LHCN-M2 (cell line): Measurements from ENCODE around the gene DDX4. TPM values are rescaled to one million over a fixed set of nuclear protein-coding genes. Genes with fewer than 3 reads are reported as not detected.

Source experiments
- DNase-seq: peaks from one replicate; pipeline ENCODE4 v3.0.0-alpha.2; 2012; ENCODE audit warnings: low read depth
- total RNA-seq: library from RNA; depleted of rRNA; stranded (reverse); fragments of >200 nt; gene quantifications from 2 replicates; pipeline ENCODE4 v1.2.3, GENCODE V29; 2014

The DDX4 gene
- total RNA-seq, 1 experiment from 2014 or later: not detected

DNA sequence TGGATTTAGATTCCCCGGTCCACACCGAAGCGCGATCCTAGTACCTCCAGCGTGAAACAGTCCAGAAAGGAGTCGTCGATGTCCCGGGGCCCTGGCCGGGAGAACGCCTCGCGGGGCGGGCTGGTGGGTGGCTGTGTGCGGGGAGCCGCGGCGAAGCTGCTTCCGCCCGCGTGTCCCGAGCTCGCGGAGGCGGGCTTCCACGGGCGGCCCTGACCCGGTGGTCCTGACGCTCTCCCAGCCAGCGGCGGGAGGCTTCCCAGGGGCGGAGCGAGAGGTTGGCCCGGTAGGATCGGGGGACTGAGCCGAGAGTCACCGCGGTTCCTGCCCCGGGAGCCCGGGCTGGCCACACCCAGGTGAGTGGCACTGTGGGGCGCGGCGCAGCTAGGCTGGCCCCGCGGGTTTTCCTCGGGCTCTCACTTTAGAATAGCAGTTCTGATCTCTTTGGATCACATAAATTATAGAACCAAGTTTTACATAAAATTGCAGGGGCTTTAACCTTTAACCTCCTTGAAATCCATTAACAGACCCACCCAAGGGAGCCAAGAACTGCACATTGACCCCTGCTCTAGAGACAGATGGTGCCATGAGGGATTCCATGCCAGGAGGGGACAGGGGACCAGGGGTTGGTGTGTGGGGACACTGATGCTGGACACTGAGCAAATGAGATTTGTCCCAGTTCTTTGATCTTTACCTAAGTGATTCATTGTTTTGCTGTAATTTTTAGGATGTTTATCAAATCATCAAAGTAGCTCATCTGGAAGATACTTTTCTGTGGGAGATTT, 84.1 kb downstream of the DDX4 start:
- DNase-seq: no peak

DNA sequence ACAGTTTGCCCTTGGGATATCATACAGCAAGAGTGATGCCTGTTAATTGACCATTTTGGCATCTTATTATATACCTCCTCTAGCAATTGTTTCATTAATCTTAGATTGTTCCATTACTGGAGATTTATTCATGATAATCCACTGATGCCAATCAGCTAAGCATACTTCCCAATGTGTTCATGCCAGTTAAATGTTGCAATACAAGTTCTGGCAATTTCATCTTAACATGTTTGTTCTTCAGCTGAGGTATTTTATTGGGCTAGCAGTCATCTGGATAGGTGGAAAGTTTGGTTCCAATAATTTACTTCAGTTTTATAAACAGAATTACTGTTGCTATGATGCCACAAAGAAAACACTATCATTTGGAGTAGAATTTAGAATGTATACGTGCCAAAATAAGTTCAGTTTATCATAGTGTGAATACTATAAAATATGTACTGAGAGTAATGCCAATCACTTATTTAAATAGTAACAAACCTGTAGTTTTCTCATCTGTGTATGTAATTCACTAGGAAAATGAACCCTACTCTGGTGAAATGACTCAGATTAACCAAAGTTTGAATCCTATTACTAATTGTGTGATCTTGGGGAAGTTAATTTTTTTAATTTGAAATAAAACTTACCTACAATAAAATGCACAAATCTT, 85.4 kb downstream of the DDX4 start:
- no peak for DNase-seq

DNA sequence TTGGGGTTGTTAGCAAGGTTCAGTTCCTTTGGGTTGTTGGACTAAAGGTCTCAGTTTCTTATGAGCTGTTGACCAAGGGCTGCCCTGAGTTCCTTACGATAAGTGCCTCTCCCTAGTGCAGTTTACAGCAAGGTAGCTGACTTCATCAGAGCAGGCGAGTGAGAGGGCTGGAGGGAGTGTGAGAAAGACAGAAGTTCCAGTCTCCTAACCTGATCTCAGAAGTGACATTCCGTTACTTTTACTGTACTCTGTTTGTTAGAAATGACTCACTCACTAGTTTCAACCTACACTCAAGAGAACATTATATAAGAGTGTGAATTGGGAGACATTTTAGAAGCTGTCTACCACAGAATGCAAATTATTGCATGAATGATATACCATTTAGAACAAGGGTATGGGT, 92.1 kb downstream of the DDX4 start:
- DNase-seq: no peak

DNA sequence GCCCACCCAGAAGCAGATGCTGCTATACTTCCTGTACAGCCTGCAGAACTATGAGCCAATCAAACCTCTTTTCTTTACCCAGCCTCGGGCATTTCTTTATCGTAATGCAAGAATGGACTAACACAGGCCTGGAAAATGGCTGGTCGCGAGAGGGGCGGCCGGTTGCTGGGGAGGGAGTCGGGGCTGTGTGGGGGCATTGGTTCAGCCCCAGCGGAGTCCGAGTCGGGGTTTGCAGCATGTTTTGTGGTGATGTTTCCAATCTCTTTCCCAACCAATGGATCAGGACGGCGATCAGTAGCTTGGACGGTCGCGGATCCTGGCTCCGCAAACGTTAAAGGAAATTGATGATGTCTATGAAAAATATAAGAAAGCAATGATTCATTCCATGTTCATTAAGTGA, 94.6 kb downstream of the DDX4 start:
- no peak for DNase-seq

DNA sequence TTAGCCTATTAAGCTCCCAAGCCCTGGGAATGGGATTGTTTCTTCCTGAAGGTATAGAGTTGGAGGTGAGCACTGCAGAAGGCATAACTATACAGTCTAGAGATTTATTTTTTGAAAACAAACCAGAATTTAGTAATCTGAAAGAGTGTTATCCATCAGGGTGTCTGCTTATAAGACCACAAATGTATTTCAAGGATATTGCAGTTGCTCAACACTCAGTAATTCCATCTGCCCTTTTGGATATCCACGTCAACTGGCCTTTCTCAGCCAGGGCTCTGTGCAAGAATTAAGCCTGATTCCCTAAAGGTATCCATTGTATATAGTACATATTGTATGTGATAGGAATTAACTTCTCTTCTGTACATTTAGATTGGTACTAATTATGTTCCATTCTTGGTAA, 98.3 kb downstream of the DDX4 start:
- no peak for DNase-seq

DNA sequence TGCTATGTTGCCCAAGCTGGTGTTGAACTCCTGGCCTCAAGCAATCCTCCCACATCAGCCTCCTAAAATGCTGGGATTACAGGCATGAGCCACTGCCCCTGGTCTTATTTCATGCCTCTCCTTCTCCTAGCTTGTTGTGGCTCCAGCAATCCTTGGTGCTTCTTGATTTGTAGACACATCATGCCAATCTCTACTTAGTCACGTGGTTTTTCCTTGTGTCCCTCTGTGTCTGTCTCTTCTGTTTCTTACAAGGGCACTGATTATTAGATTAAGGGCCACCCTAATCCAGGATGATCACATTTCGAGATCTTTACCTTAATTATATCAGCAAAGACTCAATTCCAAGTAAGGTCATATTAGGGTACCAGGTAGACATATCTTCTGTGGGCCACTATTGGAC, 104.1 kb downstream of the DDX4 start:
- no peak for DNase-seq

DNA sequence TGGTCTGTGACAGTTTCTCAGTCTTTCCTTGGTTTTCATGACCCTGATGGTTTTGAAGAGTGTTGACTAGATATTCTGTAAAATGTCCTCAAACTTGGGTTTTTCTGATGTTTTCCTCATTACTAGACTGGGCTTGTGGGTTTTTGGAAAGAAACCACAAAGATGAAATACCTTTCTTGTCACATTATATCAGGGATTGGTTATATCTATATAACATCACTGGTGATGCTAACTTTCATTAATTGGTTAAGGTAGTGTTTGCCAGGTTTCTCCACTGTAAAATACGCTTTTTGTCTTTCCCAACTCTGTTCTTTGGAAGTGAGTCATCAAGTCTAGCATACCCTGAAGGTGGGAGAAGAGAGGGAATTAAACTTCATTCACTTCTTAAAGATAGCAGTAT, 110.0 kb downstream of the DDX4 start:
- DNase-seq: no peak

DNA sequence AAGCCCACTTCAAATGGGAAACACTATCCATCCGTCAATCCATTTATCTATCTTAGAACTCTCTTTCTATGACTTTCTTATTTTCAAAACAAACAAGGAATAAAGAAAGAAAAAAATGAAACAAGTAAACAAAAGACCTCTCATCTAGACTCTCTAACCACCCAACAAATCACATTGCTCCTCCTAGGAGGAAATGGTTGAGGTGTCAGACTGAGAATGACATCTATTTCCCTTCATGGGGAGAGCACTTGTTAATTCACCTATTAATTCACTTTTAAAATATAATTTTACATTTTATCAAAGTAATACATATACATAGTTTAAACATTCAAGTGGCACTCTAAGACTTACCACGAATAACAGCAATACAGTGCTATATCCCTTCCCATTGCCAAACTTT, 110.9 kb downstream of the DDX4 start:
- no peak for DNase-seq

DNA sequence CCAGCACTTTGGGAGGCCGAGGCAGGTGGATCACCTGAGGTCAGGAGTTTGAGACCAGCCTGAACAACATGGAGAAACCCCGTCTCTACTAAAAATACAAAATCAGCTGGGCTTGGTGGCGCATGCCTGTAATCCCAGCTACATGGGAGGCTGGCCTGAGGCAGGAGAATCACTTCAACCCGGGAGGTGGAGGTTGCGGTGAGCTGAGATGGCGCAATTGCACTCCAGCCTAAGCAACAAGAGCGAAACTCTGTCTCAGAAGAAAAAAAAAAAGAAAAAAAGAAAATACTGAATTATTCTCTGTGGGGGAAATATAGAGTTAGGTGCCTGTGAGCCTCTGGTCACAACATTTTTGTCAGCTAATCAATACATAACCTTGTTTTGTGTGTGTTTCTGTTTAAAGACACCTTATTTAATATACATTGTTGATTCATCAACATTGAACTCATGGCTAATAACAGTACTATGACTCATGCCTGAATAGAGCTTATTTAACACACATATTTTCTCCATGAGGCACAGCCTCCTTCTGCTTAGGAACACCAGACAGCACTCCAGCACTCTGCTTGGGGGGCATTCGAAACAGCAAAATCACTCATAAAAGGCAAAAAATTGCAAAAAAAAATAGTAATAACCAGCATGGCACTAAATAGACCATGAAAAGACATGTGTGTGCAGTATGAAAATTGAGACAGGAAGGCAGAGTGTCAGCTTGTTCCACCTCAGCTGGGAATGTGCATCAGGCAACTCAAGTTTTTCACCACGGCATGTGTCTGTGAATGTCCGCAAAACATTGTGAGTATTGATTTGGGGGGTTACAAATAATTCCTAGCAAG, 113.2 kb downstream of the DDX4 start, which contains the start of gene IL31RA:
TSS of gene IL31RA (plus strand) at position 519 of the 836 bp plus-strand sequence. CDS start at position 733, 214 bp downstream.
- peak; percentile 72 for DNase-seq

DNA sequence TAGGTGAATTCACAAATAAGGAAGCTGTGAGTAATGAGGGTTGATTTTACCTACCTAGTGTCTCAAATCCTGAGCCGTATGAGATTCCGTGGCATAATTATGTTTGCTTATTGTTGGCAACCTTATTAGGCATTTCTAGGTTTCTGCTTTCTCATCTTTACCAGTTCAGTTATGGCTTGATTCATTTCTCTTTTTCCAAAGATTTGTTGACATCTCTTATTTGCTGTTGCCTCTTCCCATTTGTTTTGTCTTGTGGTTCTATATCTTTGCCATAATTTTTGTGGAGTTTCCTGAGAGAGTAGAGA, 113.8 kb downstream of the DDX4 start:
- DNase-seq: no peak

DNA sequence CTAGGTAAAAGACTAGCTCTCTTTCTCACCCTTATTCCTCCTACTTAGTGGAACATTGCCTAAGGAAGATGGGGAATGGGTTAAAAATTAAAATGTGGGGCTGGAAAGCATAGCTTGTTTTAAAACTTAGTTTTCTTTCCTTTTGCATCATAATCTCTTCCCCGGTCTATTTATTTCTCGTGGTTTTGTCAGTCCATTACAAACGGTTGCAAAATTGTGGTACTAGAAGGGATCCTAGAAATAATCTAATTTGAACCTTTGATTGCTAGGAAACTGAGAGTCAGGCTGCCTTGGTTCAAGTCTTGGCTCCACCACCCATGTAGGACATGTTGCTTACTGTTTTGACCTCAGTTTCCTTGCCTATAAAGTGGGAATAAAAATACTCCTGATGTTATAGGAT, 114.6 kb downstream of the DDX4 start:
- no peak for DNase-seq

DNA sequence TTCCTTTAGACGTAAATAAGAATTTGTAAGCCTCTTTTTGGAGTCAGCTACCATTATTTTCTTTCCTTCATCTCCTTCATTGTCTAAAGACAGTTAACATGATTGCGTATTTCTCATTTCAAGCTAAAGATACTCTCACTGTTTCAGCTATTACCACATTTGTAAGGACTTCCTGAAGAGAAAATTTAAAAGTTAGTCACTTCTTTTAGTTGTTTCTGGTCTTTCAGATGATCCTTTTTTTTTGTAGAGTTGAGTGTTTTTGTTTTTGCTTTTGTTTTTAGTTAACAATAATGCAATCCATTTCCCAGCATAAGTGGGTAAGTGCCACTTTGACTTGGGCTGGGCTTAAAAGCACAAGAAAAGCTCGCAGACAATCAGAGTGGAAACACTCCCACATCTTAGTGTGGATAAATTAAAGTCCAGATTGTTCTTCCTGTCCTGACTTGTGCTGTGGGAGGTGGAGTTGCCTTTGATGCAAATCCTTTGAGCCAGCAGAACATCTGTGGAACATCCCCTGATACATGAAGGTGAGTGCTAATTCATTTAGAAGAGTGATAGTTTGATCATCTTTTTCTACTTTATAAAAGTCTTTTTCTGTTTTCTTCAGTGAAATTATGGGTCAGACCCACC, 115.3 kb downstream of the DDX4 start:
- DNase-seq: no peak

DNA sequence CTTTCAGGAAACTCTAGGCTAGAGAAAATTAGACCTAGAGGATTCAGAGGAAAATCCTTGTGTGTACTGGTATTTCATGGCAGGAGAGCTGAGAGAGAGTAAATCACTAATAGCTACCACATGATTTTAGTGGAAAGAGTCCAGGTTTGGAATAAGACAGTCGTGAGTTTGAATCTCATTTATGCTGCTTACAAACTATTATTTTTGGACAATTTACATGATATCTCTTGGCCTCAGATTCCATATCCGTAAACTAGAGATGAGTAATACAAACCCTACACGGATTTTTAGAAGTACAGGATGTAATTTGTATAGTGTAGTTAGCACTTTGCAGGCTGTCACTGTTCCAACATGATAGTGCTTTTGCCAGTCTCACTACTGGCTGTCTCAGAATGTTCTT, 116.0 kb downstream of the DDX4 start:
- no peak for DNase-seq

DNA sequence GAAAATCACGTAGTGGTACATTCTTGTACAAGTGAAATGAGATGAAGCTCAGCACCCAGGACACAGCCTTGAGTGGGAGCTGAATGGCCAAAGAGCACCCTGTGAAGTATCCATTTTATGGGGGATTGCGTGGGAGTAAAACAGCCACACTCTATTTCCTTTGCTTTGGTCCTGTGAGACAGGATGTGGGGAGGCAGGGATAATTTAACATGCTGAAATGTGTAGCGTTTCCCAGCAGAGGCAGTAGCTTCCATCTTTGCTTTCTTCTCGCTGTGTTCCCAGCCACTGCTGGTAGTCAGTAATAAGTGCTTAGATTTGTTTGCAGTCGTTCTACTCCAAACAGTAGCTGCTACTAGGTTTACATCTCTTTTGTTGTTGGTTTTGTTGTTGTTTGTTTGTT, 117.6 kb downstream of the DDX4 start:
- DNase-seq: no peak

DNA sequence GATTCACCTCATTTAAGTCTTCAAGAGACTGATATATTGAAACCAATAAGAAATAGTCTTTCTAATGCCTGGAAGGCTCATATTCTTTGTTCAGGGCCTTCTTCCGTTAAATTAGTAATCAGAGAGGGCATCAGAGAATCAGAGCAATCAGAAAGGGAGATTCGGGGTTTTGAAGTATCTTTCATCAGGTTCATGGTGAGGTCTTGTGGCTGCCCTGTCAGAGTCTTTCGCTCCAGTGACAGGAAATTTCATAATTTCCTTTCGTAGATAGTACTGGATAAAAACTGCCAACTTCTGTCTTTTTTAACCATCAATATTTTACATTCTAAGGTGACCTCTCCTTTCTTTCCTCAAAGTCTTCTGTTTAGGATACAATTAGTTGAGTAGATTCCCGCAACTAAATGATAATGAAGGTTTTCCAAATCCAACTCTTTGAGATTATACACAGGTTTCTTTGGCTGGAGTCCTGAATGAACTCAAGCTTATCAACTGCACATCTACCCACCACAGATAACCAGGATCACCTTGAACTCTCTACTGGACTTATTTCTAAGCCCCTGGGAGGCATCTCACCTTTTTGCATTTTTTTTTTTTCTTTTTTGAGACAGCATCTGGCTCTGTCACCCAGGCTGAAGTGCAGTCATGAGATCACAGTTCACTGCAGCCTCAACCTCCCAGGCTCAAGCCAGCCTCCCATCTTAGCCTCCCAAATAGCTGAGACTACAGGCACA, 118.8 kb downstream of the DDX4 start:
- no peak for DNase-seq

DNA sequence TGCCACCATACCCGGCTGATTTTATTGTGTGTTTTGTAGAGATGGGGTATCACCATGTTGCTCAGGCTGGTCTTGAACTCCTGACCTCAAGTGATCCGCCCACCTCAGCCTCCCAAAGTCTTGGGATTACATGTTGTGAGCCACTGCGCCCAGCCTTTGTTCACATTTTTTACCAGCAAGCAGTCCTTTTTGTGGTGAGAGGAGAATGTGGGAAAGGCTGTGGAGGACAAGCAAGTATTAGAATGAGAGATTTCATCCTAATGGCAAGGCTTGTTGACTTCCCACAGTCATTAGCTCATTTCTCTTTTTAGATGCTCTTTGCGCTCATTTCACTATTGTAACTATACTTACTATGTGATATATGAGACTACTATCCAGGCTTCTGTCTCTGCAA, 119.4 kb downstream of the DDX4 start:
- no peak for DNase-seq

DNA sequence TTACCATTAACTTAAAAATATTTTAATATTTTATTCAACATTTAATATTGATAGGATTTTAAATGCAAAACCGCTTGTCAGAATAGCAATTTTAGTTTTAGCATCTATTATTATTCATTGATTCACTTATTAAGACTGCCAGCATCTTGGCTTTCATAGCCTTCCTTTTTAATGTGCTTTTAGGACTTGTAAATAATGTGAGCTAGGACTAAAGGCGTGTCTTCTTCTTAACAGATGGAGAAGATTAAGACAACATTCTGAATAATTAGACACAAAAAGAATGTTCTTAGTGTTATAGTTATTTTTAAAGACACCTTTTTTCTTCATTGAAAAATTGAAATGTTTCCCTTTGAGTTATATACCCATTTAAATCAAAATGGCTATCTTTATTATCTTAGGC, 120.2 kb downstream of the DDX4 start:
- no peak for DNase-seq

DNA sequence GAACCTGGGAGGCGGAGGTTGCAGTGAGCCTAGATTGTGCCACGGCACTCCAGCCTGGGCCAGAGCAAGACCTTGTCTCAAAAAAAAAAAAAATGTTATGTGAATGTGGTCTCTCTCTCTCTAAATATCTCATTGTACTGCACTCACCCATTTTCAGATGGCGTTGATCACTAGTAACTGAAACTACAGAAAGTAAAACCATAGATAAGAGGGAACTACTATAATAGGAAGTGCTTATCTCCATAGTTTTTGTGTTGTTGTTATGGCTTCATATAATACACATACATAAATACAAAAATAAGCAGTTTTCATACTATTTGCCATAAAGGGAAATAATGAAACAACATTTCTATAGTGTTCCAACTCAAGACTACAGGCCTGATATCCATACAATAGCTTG, 122.4 kb downstream of the DDX4 start:
- DNase-seq: no peak

DNA sequence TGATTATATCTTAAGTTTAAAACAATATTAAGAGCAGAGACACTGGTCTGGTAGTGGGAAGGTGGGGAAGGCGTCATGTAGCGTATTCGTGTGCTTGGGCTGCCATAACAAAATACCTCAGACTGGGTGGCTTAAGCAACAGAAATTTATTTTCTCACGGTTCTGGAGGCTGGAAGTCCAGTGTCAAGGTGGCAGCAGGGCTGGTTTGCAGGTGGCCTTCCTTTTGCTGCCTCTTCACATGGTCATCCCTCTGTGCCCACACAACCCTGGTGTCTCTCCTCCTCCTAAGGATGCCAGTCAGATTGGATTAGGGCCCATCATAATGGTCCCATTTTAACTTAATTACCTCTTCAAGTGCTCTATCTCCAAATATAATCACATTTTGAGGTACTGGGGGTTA, 122.8 kb downstream of the DDX4 start:
- DNase-seq: no peak

DNA sequence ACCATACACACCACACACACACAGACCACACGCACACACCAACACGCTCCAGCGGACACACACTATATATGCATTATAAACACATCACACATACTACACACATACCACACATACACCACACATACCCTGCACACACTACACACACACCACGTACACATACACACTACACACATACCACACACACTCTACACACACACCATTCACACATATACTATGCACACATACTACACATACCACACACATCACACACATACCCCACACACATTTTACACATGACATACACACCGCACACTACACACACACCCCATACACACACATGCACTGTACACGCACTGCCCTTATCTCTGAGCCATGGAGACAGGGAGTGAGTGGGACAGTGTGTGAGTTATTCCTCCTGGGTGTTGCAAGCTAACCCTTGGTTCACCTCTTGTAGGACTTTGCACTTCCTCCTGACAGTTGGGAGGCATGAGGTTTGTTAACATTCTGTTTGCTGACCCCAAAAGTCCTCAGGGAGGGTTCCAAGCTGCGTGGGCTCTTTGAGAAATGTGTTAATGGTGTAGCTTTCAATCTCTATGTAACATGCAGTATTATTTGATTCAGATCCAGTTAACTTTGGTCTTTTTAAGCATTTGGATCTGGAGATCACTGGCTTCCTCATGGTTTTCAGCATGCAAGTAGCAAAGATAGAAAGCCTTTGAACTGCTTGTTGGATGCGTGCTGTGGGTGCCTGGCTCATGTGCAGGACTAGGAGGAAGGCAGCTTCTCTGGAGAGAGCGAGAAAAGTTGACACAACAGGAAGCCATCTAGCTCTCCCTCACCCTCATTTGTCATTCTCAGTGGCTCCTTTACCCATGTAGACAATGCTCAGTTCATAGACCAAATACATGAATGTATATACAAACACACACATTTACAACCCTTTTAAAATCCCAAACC, 127.0 kb downstream of the DDX4 start:
- no peak for DNase-seq
